GM18907 (cell line): Measurements from ENCODE around the gene DCLK2.
"Not testable (repeated sequence)": the region's sequence is repeated elsewhere in the genome, so short reads cannot be mapped to it uniquely, and the experiment has no call there.

Source experiments
- ATAC-seq: cut with Tn5 transposase; IDR thresholded peaks from one replicate; pipeline ENCODE4 v1.9.1; 2021; ENCODE audit warnings: mild to moderate bottlenecking, moderate library complexity; ENCODE audit not compliant: unreplicated experiment

Gene DCLK2

GRCh38 chr4:150145090-150145945 is 67.1 kb downstream of the DCLK2 start:
- no peak for ATAC-seq

GRCh38 chr4:150145946-150146340 is 67.7 kb downstream of the DCLK2 start:
- ATAC-seq, result no peak

GRCh38 chr4:150149381-150149780 is 71.1 kb downstream of the DCLK2 start:
- ATAC-seq, result no peak

GRCh38 chr4:150150629-150151062 is 72.4 kb downstream of the DCLK2 start:
- ATAC-seq, result no peak

- ATAC-seq, result no peak
These were observed 74.5 kb downstream of the DCLK2 start for GRCh38 chr4:150152766-150153165.

- no peak for ATAC-seq
These were observed 77.1 kb downstream of the DCLK2 start for GRCh38 chr4:150155391-150155790.

GRCh38 chr4:150156543-150156942 is 78.3 kb downstream of the DCLK2 start:
- no peak for ATAC-seq

GRCh38 chr4:150158041-150158440 is 79.8 kb downstream of the DCLK2 start:
- ATAC-seq, result no peak

GRCh38 chr4:150160473-150160872 is 82.2 kb downstream of the DCLK2 start:
- ATAC-seq, result no peak

GRCh38 chr4:150161109-150161508 is 82.9 kb downstream of the DCLK2 start:
- no peak for ATAC-seq

- not testable (repeated sequence) for ATAC-seq
These were observed 83.8 kb downstream of the DCLK2 start for GRCh38 chr4:150162020-150162419.

- ATAC-seq, result no peak
These were observed 85.8 kb downstream of the DCLK2 start for GRCh38 chr4:150164055-150164454.

- no peak for ATAC-seq
These were observed 86.8 kb downstream of the DCLK2 start for GRCh38 chr4:150164956-150165629.

- ATAC-seq, result no peak
These were observed 88.8 kb downstream of the DCLK2 start for GRCh38 chr4:150167054-150167453.

GRCh38 chr4:150173432-150173861 is 95.2 kb downstream of the DCLK2 start:
- ATAC-seq, result no peak

- ATAC-seq, result no peak
These were observed 95.7 kb downstream of the DCLK2 start for GRCh38 chr4:150173982-150174398.

- no peak for ATAC-seq
These were observed 98.3 kb downstream of the DCLK2 start for GRCh38 chr4:150176547-150176946.

- ATAC-seq, result no peak
These were observed 99.9 kb downstream of the DCLK2 start for GRCh38 chr4:150178161-150178560.

GRCh38 chr4:150181536-150181935 is 103.3 kb downstream of the DCLK2 start:
- ATAC-seq, result no peak

GRCh38 chr4:150182794-150183193 is 104.5 kb downstream of the DCLK2 start:
- no peak for ATAC-seq

GRCh38 chr4:150185033-150185432 is 106.8 kb downstream of the DCLK2 start:
- not testable (repeated sequence) for ATAC-seq

GRCh38 chr4:150192986-150193385 is 114.7 kb downstream of the DCLK2 start:
- ATAC-seq, result no peak
